ENCODE results near the gene QPRT. TPM values are rescaled to one million over a fixed set of nuclear protein-coding genes. Genes with fewer than 3 reads are reported as not detected.

QPRT gene
- total and polyA plus RNA-seq, 2 donors (not counting 1 experiment from before 2014, with no cell fraction given), result 27.7 to 94.0 TPM

DNA sequence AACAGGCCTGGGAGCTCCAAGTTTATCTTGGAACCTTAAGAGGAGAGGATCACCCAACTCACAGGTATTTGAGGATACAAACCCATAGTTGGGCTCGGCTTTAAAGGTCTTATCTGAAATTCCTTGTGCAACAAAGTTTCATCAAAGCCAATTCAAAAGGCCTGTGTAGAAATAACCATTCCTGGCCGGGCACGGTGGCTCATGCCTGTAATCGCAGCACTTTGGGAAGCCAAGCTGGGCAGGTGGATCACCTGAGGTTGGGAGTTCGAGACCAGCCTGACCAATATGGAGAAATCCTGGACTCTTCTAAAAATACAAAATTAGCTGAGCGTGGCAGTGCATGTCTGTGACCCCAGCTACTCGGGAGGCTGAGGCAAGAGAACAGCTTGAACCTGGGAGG lies 38.1 kb downstream of the QPRT start:
- H3K27me3 ChIP-seq (ENCODE audit: control insufficient read depth, insufficient read depth, low read length), result peaks cover 4% of the 10 kb centered on the region
- TF ChIP-seq, protein P1, sequence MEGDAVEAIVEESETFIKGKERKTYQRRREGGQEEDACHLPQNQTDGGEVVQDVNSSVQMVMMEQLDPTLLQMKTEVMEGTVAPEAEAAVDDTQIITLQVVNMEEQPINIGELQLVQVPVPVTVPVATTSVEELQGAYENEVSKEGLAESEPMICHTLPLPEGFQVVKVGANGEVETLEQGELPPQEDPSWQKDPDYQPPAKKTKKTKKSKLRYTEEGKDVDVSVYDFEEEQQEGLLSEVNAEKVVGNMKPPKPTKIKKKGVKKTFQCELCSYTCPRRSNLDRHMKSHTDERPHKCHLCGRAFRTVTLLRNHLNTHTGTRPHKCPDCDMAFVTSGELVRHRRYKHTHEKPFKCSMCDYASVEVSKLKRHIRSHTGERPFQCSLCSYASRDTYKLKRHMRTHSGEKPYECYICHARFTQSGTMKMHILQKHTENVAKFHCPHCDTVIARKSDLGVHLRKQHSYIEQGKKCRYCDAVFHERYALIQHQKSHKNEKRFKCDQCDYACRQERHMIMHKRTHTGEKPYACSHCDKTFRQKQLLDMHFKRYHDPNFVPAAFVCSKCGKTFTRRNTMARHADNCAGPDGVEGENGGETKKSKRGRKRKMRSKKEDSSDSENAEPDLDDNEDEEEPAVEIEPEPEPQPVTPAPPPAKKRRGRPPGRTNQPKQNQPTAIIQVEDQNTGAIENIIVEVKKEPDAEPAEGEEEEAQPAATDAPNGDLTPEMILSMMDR (conservative IDR thresholded peaks at IDR 0.05 in 1 of 2, IDR thresholded peaks at IDR 0.05 in 1 of 2; ENCODE audit: low read depth in 1 of 2, low read length in 2 of 2), result no peak
- no peak for TF ChIP-seq EZH2 (IDR thresholded peaks at IDR 0.05; ENCODE audit: low read length, missing control alignments)
- H2AFZ ChIP-seq (ENCODE audit: low read length), result no peak overlapping the region
- H3K4me2 ChIP-seq (ENCODE audit: extremely low read depth, insufficient read depth, low read length), result no peak overlapping the region
- no peaks in the 10 kb centered on the region for H3K9me3 ChIP-seq (ENCODE audit: control insufficient read depth, insufficient read depth, low read depth, low read length)
- H3K27ac ChIP-seq (ENCODE audit: insufficient read depth, low read length), result no peak overlapping the region
- H3K79me2 ChIP-seq (ENCODE audit: control insufficient read depth, insufficient read depth, low read length), result no peaks in the 10 kb centered on the region
- H3K36me3 ChIP-seq (ENCODE audit: control insufficient read depth, insufficient read depth, low read length), result no peaks in the 10 kb centered on the region
- DNase-seq (ENCODE audit: low read depth in 2 of 2), result no peak
- H4K20me1 ChIP-seq (ENCODE audit: control insufficient read depth, extremely low read depth, insufficient read depth, low read length), result no peaks in the 10 kb centered on the region
- H3K4me1 ChIP-seq (ENCODE audit: control insufficient read depth, extremely low read depth, insufficient read depth, low read length), result no peaks in the 10 kb centered on the region
- no peak overlapping the region for H3K9ac ChIP-seq (ENCODE audit: insufficient read depth, low read length)
- no peak overlapping the region for H3K4me3 ChIP-seq (replicated peaks in 1 of 4; ENCODE audit: control extremely low read depth in 1 of 4, insufficient read depth in 1 of 4, low read depth in 3 of 4, low read length in 4 of 4)

DNA sequence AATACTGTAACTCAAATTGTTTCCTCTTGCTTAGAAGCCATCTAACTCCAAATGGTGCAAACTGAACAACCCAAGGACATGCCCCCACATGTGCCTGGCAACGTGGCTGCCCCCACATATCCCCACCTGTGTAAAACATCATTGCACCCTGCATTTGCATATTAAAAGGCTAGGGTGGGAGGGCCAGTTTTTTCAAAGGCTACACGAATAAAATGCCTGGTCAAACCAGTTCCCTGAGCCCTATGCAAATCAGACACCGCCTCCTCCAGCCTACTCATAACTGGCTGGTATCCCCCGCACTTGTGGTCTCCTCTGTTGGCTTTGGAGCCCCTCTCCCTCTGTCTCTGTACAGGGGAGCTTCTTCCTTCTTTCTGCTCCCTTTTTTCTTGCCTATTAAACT lies 40.1 kb downstream of the QPRT start:
- TF ChIP-seq, protein P1 (conservative IDR thresholded peaks at IDR 0.05 in 1 of 2, IDR thresholded peaks at IDR 0.05 in 1 of 2; ENCODE audit: low read depth in 1 of 2, low read length in 2 of 2), result no peak
- no peak for TF ChIP-seq EZH2 (IDR thresholded peaks at IDR 0.05; ENCODE audit: low read length, missing control alignments)
- H3K4me3 ChIP-seq (replicated peaks in 1 of 4; ENCODE audit: control extremely low read depth in 1 of 4, insufficient read depth in 1 of 4, low read depth in 3 of 4, low read length in 4 of 4), result no peak overlapping the region
- peaks cover 4% of the 10 kb centered on the region for H3K27me3 ChIP-seq (ENCODE audit: control insufficient read depth, insufficient read depth, low read length)
- no peak overlapping the region for H3K27ac ChIP-seq (ENCODE audit: insufficient read depth, low read length)
- H2AFZ ChIP-seq (ENCODE audit: low read length), result no peak overlapping the region
- no peak overlapping the region for H3K4me2 ChIP-seq (ENCODE audit: extremely low read depth, insufficient read depth, low read length)
- H3K36me3 ChIP-seq (ENCODE audit: control insufficient read depth, insufficient read depth, low read length), result no peaks in the 10 kb centered on the region
- H3K79me2 ChIP-seq (ENCODE audit: control insufficient read depth, insufficient read depth, low read length), result no peaks in the 10 kb centered on the region
- no peaks in the 10 kb centered on the region for H3K9me3 ChIP-seq (ENCODE audit: control insufficient read depth, insufficient read depth, low read depth, low read length)
- H3K4me1 ChIP-seq (ENCODE audit: control insufficient read depth, extremely low read depth, insufficient read depth, low read length), result no peaks in the 10 kb centered on the region
- no peaks in the 10 kb centered on the region for H4K20me1 ChIP-seq (ENCODE audit: control insufficient read depth, extremely low read depth, insufficient read depth, low read length)
- DNase-seq (ENCODE audit: low read depth in 2 of 2), result no peak
- H3K9ac ChIP-seq (ENCODE audit: insufficient read depth, low read length), result no peak overlapping the region

DNA sequence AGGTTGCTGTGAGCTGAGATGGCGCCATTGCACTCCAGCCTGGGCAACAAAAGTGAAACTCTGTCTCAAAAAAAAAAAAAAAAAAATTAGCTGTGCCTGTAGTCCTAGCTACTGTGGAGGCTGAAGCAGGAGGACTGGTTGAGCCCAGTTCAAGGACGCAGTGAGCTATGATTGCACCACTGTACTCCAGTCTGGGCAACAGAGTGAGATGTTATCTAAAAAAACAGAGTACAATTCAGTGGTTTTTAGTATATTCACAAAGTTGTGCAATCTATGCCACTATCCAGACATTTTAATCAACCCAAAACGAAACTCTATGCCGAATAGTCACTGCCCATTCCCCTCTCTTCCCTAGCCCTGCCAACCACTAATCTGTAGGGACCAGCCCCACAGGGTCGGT lies 41.7 kb downstream of the QPRT start:
- no peak for DNase-seq (ENCODE audit: low read depth in 2 of 2)
- H3K27ac ChIP-seq (ENCODE audit: insufficient read depth, low read length), result no peak overlapping the region
- H3K79me2 ChIP-seq (ENCODE audit: control insufficient read depth, insufficient read depth, low read length), result no peaks in the 10 kb centered on the region
- H3K36me3 ChIP-seq (ENCODE audit: control insufficient read depth, insufficient read depth, low read length), result no peaks in the 10 kb centered on the region
- no peak overlapping the region for H3K9ac ChIP-seq (ENCODE audit: insufficient read depth, low read length)
- peaks cover 4% of the 10 kb centered on the region for H3K27me3 ChIP-seq (ENCODE audit: control insufficient read depth, insufficient read depth, low read length)
- no peak overlapping the region for H3K4me3 ChIP-seq (replicated peaks in 1 of 4; ENCODE audit: control extremely low read depth in 1 of 4, insufficient read depth in 1 of 4, low read depth in 3 of 4, low read length in 4 of 4)
- H4K20me1 ChIP-seq (ENCODE audit: control insufficient read depth, extremely low read depth, insufficient read depth, low read length), result no peaks in the 10 kb centered on the region
- no peaks in the 10 kb centered on the region for H3K9me3 ChIP-seq (ENCODE audit: control insufficient read depth, insufficient read depth, low read depth, low read length)
- no peak overlapping the region for H3K4me2 ChIP-seq (ENCODE audit: extremely low read depth, insufficient read depth, low read length)
- no peak overlapping the region for H2AFZ ChIP-seq (ENCODE audit: low read length)
- no peaks in the 10 kb centered on the region for H3K4me1 ChIP-seq (ENCODE audit: control insufficient read depth, extremely low read depth, insufficient read depth, low read length)
- TF ChIP-seq, protein P1 (conservative IDR thresholded peaks at IDR 0.05 in 1 of 2, IDR thresholded peaks at IDR 0.05 in 1 of 2; ENCODE audit: low read depth in 1 of 2, low read length in 2 of 2), result no peak
- no peak for TF ChIP-seq EZH2 (IDR thresholded peaks at IDR 0.05; ENCODE audit: low read length, missing control alignments)
